Skin of body (tissue), 2 donors: ENCODE measurements around the gene TUB. TPM values are rescaled to one million over a fixed set of nuclear protein-coding genes. Genes with fewer than 3 reads are reported as not detected.

Experiments
- DNase-seq: peaks from one replicate; lab custom pipeline; 2025; lab: John Stamatoyannopoulos, UW
- total RNA-seq: library from RNA; depleted of rRNA; stranded (reverse); fragments of >200 nt; gene quantifications from one replicate; pipeline ENCODE4 v1.2.3, GENCODE V29; 2014

Gene TUB
- total RNA-seq, 1 donor from 2014 or later: 20.2 TPM

DNA sequence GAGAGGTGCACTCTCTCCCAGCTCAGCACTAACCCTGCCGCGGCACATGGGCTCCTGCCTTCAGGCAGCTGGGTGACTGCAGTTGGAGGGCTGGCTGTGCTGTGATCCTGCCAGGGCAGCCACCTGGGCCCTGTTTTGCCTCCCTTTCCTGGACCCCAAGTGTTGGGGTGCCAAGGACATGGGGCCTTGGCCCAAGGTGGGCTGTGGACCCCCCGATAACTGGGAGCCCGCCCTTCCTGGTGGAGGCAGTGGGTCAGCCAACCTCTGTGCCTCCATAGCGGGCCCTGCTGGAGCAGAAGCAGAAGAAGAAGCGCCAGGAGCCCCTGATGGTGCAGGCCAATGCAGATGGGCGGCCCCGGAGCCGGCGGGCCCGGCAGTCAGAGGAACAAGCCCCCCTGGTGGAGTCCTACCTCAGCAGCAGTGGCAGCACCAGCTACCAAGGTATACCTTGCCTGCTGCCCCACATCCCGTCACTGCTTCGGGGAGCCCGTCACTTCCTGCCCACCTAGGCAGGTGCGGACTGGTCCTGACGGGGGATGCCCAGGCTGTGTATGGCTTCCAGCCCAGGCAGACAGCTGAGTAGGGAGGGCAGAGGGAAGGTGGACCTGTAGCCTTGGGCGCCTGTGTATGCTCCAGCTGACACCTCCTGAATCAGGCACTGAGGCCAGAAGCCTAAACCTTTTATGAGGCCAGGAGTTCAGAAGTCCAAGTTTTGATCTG lies 8.9 kb downstream of the TUB start:
- no peak for DNase-seq

DNA sequence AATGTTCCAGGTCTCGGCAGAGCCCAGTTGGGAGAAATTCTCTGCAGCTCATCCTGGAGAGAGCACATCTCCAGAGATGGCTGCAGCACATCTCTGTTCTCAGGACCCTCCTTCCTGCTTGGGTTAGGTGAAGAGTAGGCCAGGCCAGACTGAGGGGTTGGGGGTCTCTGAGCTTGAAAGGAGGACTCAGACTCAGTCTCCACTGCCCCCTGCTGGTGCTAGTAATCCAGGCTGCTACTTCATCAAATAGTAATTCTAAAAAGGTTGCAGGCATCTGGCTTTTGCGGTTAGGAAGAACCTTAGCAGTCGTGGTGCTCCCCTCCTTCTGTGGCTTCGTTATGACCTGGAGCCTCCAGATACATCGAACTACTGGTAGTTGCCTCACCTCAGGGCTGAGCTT lies 9.7 kb downstream of the TUB start:
- no peak for DNase-seq

DNA sequence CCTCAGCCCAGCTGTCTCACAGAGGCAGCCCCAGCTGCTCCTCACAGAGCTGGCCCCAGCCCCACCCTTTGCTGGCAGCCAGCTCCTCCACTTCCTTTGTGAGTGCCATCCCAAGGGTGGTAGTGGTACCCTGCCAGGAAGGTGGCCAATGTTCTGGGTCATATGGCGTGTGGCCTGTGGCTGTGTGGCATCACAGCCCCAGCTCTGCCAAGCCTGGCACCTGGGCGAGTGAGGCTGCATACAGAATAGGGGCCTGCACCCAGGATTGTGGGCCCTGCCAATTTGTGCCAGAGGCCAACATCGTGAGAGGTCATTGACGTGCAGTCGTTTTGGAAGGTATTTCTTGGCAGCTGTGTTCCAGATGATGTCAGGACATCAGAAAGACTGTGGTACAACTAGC lies 10.7 kb downstream of the TUB start:
- DNase-seq: no peak

- no peak for DNase-seq
Observed at GRCh38 chr11:8092587-8093424, 11.8 kb downstream of the TUB start.

DNA sequence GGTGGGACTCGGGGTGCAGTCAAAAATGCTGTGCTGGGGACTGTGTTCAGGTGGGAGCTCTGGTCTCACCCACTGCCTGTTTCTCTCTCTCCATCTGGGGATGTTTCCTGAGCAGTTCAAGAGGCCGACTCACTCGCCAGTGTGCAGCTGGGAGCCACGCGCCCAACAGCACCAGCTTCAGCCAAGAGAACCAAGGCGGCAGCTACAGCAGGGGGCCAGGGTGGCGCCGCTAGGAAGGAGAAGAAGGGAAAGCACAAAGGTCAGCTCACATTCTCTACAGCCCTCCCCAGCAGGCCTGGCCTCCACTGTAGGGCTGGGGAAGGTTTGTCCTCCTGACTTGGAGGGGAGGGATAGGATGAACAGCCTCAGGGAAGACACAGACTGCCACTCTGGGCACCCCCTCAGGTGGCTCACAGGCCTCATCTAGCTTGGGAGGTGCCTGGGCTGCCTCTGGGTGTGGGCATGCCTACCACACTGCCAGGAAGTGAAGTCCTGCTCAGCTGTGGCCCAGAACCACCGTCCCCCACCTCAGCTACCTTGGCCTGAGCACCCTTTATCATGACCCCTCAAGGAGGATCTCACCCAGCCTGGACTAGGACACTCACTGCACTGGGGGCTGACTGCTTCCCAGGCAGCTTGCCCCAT lies 13.0 kb downstream of the TUB start:
- DNase-seq: no peak

DNA sequence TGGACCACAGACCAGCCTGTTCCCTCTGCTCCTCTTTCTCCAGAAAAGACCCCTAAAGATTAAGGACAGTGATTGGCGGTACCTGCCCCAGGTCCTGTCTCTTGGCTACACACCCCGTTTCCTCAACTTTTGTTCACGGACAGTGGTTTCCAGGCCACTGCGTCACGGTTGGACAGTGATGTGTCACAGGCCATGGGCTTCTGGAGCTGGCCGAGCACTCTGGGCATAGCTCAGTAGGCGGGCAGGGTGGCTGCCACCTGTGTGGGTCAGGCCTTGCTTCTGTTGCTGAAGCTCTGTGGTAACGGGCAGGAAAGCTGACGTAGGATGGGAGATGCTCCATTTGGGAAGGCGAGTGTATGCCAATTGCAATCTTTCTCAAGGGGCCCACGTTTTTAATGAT lies 13.6 kb downstream of the TUB start:
- DNase-seq: no peak

DNA sequence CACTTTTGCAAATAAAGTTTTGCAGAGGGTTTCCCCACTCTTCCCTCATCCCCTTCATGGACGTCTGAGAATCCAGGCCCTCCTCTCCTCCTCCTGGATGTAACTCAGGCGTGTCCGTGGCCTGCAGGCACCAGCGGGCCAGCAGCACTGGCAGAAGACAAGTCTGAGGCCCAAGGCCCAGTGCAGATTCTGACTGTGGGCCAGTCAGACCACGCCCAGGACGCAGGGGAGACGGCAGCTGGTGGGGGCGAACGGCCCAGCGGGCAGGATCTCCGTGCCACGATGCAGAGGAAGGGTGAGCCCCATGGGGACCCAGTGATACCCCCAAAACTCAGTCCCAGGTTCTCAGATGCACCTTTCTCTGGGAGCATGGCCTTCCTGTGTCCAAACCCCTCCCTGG lies 14.4 kb downstream of the TUB start:
- no peak for DNase-seq

- DNase-seq: no peak
Observed at GRCh38 chr11:8095806-8096522, 15.0 kb downstream of the TUB start.

- no peak for DNase-seq
Observed at GRCh38 chr11:8096575-8096974, 15.6 kb downstream of the TUB start.

GRCh38 chr11:8097062-8097461 lies 16.1 kb downstream of the TUB start:
- DNase-seq: no peak

GRCh38 chr11:8097468-8097867 lies 16.5 kb downstream of the TUB start:
- DNase-seq: no peak

GRCh38 chr11:8097926-8098325 lies 16.9 kb downstream of the TUB start:
- no peak for DNase-seq

- DNase-seq: no peak
Observed at GRCh38 chr11:8098361-8098760, 17.4 kb downstream of the TUB start.

GRCh38 chr11:8098879-8099278 lies 17.9 kb downstream of the TUB start:
- no peak for DNase-seq

DNA sequence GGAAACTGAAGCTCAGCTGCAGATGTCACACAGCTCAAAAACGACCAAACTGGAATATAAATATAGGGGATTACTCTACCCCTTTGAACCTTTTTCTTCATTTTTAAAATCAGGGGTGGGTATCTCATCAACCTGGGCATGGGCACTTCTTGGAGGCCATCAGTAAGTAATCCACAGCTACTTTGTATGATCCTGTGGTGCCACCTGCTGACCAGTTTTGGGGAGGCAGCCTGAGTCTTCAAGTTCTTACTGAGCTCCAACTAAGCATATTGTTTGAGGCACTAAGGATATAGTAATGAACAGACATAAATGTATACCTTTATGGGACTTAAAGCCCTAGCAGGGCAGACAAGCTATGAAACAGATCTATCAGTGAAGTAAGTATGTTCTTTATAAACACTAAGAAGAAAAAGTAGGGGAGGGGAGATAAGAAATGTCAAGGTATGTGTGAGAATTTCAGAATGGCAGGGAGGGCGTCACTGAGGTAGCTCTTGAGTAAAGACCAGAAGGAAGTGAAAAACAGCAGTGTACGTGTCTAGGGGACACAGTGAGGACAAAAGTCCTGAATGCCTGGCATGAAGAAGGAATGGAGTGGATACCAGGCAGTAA lies 18.4 kb downstream of the TUB start:
- DNase-seq: peak; percentile 28

- DNase-seq: no peak
Observed at GRCh38 chr11:8100158-8100557, 19.1 kb downstream of the TUB start.

DNA sequence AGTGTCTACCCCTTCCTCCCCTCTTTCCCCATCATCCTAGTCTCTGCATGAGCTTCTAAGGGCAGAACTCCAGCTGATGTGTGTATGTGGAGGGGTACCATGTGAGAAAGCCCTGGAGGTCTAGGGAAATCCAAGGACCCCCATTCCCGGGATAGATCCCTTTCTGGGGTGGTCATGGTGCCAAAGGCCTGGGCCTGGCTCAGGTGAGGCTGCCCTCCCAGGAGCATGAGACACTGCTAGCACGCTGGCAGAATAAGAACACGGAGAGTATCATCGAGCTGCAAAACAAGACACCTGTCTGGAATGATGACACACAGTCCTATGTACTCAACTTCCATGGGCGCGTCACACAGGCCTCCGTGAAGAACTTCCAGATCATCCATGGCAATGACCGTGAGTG lies 19.6 kb downstream of the TUB start:
- DNase-seq: no peak

GRCh38 chr11:8101421-8101820 lies 20.4 kb downstream of the TUB start:
- no peak for DNase-seq

GRCh38 chr11:8102296-8102915 lies 21.4 kb downstream of the TUB start:
- no peak for DNase-seq

GRCh38 chr11:8102965-8103364 lies 22.0 kb downstream of the TUB start:
- no peak for DNase-seq

GRCh38 chr11:8103909-8104308 lies 22.9 kb downstream of the TUB start:
- DNase-seq: no peak
